ES-I3 (cell line): ENCODE measurements around the gene TNRC18.
"Not testable (repeated sequence)": the region's sequence is repeated elsewhere in the genome, so short reads cannot be mapped to it uniquely, and the experiment has no call there.

Experiments
- H3K36me3 ChIP-seq: 2 replicates; pipeline ENCODE4 v1.6.1; 2013; ENCODE audit warnings: mild to moderate bottlenecking, low read length, control low read depth, moderate library complexity; ENCODE audit not compliant: insufficient read depth
- H3K4me1 ChIP-seq: 2 replicates; pipeline ENCODE4 v1.6.1; 2013; ENCODE audit warnings: mild to moderate bottlenecking, control low read depth, low read length; ENCODE audit not compliant: insufficient read depth
- H3K9ac ChIP-seq: 2 replicates; pipeline ENCODE4 v1.6.1; 2013; ENCODE audit warnings: low read depth, mild to moderate bottlenecking, low read length, moderate library complexity
- H3K9me3 ChIP-seq: 2 replicates; pipeline ENCODE4 v1.6.1; 2013; ENCODE audit warnings: mild to moderate bottlenecking, low read length, moderate library complexity; ENCODE audit not compliant: control insufficient read depth, insufficient read depth

Gene TNRC18

GRCh38 chr7:5283421-5284303, 140.0 kb downstream of the TNRC18 start:
- Histone ChIP-seq H3K4me1 (no peaks in the 10 kb centered on the region), H3K9ac (peak overlapping the region; percentile 56; the same call in 1 of the 2 replicates), H3K36me3 (no peaks in the 10 kb centered on the region), H3K9me3 (no peaks in the 10 kb centered on the region)

- no peaks in the 10 kb centered on the region for H3K4me1 ChIP-seq
- H3K36me3 ChIP-seq = no peaks in the 10 kb centered on the region
- peak within 1 kb of the TSS; percentile 56; the same call in 1 of the 2 replicates for H3K9ac ChIP-seq
- H3K9me3 ChIP-seq = no peaks in the 10 kb centered on the region
Observed at GRCh38 chr7:5282543-5283316, 140.9 kb downstream of the TNRC18 start, which contains the start of gene SLC29A4. Gene SLC29A4, plus strand, starts transcription at chr7:5282943. Its CDS starts 4,874 bp downstream, at chr7:5287817.

- H3K36me3 ChIP-seq, H3K9ac ChIP-seq, H3K9me3 ChIP-seq, H3K4me1 ChIP-seq: not testable (repeated sequence)
Observed at GRCh38 chr7:5281598-5282500, 141.8 kb downstream of the TNRC18 start.

GRCh38 chr7:5279734-5280133, 143.9 kb downstream of the TNRC18 start:
- Histone ChIP-seq H3K36me3 (no peaks in the 10 kb centered on the region), H3K9me3 (no peaks in the 10 kb centered on the region), H3K4me1 (no peaks in the 10 kb centered on the region), H3K9ac (no peak overlapping the region)

GRCh38 chr7:5278766-5279165, 144.9 kb downstream of the TNRC18 start:
- no peaks in the 10 kb centered on the region for H3K9me3 ChIP-seq
- H3K36me3 ChIP-seq = no peaks in the 10 kb centered on the region
- H3K4me1 ChIP-seq = no peaks in the 10 kb centered on the region
- no peak overlapping the region for H3K9ac ChIP-seq

- no peak overlapping the region for H3K9ac ChIP-seq
- no peaks in the 10 kb centered on the region for H3K9me3 ChIP-seq
- no peaks in the 10 kb centered on the region for H3K4me1 ChIP-seq
- no peaks in the 10 kb centered on the region for H3K36me3 ChIP-seq
Observed at GRCh38 chr7:5276611-5277010, 147.0 kb downstream of the TNRC18 start.

- H3K9me3 ChIP-seq, H3K36me3 ChIP-seq, H3K9ac ChIP-seq, H3K4me1 ChIP-seq: not testable (repeated sequence)
Observed at GRCh38 chr7:5276123-5276522, 147.5 kb downstream of the TNRC18 start.

- not testable (repeated sequence) for H3K9ac ChIP-seq, H3K4me1 ChIP-seq, H3K9me3 ChIP-seq, H3K36me3 ChIP-seq
Observed at GRCh38 chr7:5275510-5275909, 148.1 kb downstream of the TNRC18 start.

GRCh38 chr7:5274985-5275431, 148.6 kb downstream of the TNRC18 start:
- H3K4me1 ChIP-seq, H3K9ac ChIP-seq, H3K9me3 ChIP-seq, H3K36me3 ChIP-seq: not testable (repeated sequence)

- Histone ChIP-seq H3K9ac (no peak overlapping the region), H3K4me1 (no peaks in the 10 kb centered on the region), H3K9me3 (no peaks in the 10 kb centered on the region)
Observed at GRCh38 chr7:5274441-5274840, 149.2 kb downstream of the TNRC18 start.

GRCh38 chr7:5273831-5274405, 149.7 kb downstream of the TNRC18 start:
- H3K4me1 ChIP-seq, H3K36me3 ChIP-seq, H3K9ac ChIP-seq, H3K9me3 ChIP-seq: not testable (repeated sequence)

More at GRCh38 chr7:5274441-5274840, 149.2 kb downstream of the TNRC18 start:
- no peaks in the 10 kb centered on the region for H3K36me3 ChIP-seq

GRCh38 chr7:5270788-5271187, 152.8 kb downstream of the TNRC18 start:
- Histone ChIP-seq H3K36me3 (no peaks in the 10 kb centered on the region), H3K9ac (no peak overlapping the region), H3K9me3 (no peaks in the 10 kb centered on the region), H3K4me1 (peaks cover 7% of the 10 kb centered on the region; the same call in 1 of the 2 replicates)

- H3K36me3 ChIP-seq, H3K9me3 ChIP-seq: not testable (repeated sequence)
Observed at GRCh38 chr7:5269992-5270657, 153.5 kb downstream of the TNRC18 start.

More at GRCh38 chr7:5269992-5270657, 153.5 kb downstream of the TNRC18 start:
- not testable (repeated sequence) for H3K9ac ChIP-seq, H3K4me1 ChIP-seq
